ENCODE results near the gene TRAF7. TPM values are rescaled to one million over a fixed set of nuclear protein-coding genes. Genes with fewer than 3 reads are reported as not detected.
A peak's percentile ranks its signal among the peaks of the same experiment; 100 is the strongest.
"Not testable (repeated sequence)": the region's sequence is repeated elsewhere in the genome, so short reads cannot be mapped to it uniquely, and the experiment has no call there.

Gene TRAF7
- total RNA-seq, 6 donors from 2014 or later = 34.6 to 72.6 (median 52.9) TPM

DNA sequence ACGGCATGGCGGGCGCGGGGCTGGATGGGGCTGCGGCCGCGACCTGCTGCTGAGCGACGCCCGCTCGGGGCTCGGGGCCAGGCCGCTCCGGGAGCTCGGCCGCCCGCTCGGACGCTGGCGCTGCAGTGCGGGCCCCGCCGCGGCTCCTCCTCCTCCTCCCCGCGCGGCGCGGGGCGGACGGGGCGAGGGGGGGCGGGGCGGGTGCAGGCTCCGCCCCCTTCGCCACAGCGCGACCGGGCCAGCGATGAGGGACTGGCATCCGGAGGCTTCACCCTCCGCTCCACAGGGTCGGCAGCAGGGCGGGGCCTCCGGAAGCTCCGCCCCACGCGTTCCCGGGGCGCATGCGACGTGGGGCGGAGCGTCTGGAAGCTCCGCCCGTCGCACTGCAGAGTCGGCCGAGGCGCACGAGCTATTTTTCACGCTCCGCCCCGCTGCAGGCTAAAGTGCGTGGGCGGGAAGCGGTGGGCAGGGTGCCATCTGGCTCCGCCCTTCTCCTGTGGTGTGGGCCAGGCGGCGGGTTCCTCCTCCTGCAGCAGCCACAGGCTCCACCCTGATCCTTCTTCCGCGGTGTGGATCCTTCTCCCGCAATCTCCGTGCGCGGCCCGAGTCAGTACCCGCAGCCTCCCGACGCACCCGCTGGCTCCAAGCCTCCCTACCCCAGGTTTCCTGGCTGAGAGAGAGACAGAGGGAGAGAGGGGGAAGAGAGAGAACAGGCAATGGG lies 19.7 kb upstream of the TRAF7 start, which contains the start of gene PKD1:
Gene PKD1 (minus strand): TSS at position 129 of the 721 bp plus-strand sequence. CDS start 209 bp downstream, outside the sequence.
- 0% methylated on average over 9 to 11 of the region's 81 CpGs for WGBS, 2 donors
- H3K27ac ChIP-seq = peak within 1 kb of the TSS; percentile 72 to 85 (median 77)
- ATAC-seq (ENCODE audit: low FRiP score in 2 of 2) (peak; percentile 53 to 90), DNase-seq (peak; percentile 95 to 100)
- peaks cover 6 to 20% (median 11%) of the 10 kb centered on the region in 4 donors for H3K4me1 ChIP-seq
- H3K36me3 ChIP-seq, H3K9me3 ChIP-seq, H3K27me3 ChIP-seq: not testable (repeated sequence)
- peak; percentile 52 to 74 for TF ChIP-seq POLR2AphosphoS5 (IDR thresholded peaks at IDR 0.05)
- peak in 1 of 4 donors; percentile 48 for TF ChIP-seq POLR2A (IDR thresholded peaks at IDR 0.05)
- TF ChIP-seq, protein P1, sequence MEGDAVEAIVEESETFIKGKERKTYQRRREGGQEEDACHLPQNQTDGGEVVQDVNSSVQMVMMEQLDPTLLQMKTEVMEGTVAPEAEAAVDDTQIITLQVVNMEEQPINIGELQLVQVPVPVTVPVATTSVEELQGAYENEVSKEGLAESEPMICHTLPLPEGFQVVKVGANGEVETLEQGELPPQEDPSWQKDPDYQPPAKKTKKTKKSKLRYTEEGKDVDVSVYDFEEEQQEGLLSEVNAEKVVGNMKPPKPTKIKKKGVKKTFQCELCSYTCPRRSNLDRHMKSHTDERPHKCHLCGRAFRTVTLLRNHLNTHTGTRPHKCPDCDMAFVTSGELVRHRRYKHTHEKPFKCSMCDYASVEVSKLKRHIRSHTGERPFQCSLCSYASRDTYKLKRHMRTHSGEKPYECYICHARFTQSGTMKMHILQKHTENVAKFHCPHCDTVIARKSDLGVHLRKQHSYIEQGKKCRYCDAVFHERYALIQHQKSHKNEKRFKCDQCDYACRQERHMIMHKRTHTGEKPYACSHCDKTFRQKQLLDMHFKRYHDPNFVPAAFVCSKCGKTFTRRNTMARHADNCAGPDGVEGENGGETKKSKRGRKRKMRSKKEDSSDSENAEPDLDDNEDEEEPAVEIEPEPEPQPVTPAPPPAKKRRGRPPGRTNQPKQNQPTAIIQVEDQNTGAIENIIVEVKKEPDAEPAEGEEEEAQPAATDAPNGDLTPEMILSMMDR (IDR thresholded peaks at IDR 0.05) = peak in 1 of 6 experiments; percentile 8
- H3K4me3 ChIP-seq = peak within 1 kb of the TSS; percentile 31 to 60 (median 56)

DNA sequence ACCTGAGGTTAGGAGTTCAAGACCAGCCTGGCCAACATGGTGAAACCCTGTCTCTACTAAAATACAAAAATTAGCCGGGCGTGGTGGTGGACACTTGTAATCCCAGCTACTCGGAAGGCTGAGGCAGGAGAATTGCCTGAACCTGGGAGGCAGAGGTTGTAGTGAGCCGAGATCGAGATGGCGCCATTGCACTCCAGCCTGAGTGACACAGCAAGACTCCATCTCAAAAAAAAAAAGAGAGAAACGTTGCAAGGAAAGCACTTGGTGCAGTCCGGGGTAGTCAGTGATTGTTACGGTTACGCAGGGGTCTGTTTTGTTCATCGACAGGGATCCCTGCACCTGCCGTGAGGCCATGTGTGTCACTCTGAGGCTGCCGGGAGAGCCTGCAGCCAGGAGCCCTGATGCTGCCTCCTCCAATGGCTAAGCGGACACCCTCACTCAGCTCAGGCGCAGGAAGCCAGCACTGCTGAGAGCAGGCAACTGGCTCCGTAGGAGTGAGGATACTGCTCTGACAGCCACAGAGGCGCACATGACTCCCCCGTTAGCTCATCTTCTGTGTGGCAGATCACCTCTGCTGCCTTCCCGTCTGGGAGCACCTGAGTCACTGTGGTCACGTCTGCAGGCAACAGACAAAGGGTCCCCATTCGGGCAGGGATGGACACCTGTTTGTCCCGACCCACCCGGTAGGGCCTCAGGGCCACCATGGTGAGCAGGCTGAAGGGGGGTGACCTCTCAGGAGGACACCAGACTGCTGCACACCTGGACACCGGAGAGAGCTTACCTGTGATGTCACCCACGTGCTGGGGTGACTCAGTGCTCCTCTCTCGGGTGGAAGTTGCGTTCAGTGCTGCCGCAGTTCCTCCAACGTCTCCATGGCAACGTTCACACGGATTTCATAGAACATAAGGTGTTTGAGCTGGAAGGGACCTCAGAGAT lies 12.4 kb upstream of the TRAF7 start:
- ATAC-seq (ENCODE audit: low FRiP score in 2 of 2) = no peak
- H3K27me3 ChIP-seq = no peaks in the 10 kb centered on the region
- peak in 1 of 2 donors; percentile 43 for DNase-seq
- WGBS, 2 donors = 79 to 87% methylated on average over 11 to 30 of the region's 31 CpGs
- no peak overlapping the region for H3K4me3 ChIP-seq
- H3K36me3 ChIP-seq = no peaks in the 10 kb centered on the region
- TF ChIP-seq POLR2AphosphoS5 (IDR thresholded peaks at IDR 0.05) = no peak
- TF ChIP-seq POLR2A (IDR thresholded peaks at IDR 0.05) = no peak
- TF ChIP-seq EP300 (IDR thresholded peaks at IDR 0.05) = no peak
- no peaks in the 10 kb centered on the region for H3K9me3 ChIP-seq
- peaks cover 10 to 20% (median 16%) of the 10 kb centered on the region in 4 donors for H3K4me1 ChIP-seq
- no peak overlapping the region for H3K27ac ChIP-seq

DNA sequence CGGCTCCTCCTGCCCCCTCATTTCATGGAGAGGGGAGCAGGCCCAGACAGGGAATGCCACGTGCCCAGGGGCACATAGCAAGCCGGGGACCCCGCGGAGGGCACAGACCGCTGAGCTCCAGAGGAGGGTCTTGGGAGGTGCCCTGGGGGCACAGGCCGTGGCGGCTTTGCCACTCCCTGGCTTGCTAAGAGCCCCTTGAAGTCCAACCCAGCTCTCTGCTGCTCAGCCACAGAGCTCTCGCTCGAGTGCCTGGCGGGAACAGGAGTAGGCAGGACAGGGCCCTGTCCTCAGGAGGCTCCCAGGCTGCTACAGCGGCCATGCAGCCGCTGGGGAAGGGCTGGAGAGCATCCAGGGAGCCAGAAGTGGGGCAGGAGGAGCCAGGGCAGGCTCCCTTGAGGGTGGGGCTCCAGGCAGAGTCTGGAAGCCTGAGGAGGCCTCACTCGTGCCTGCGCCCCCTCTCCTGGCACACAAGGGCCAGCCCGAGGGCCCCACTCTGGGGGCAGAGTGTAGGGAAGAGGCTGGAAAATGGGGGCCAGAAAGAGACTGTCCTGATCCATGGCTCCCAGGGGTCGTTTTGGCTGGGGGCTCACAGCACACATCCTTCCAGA lies 11.6 kb upstream of the TRAF7 start:
- no peaks in the 10 kb centered on the region for H3K9me3 ChIP-seq
- H3K4me3 ChIP-seq = no peak overlapping the region
- no peaks in the 10 kb centered on the region for H3K36me3 ChIP-seq
- WGBS, 2 donors = 69 to 80% methylated on average over 6 to 16 of the region's 17 CpGs
- TF ChIP-seq EP300 (IDR thresholded peaks at IDR 0.05) (no peak), POLR2A (IDR thresholded peaks at IDR 0.05) (no peak), POLR2AphosphoS5 (IDR thresholded peaks at IDR 0.05) (no peak)
- TF ChIP-seq, protein P1 (IDR thresholded peaks at IDR 0.05) = no peak
- no peaks in the 10 kb centered on the region for H3K27me3 ChIP-seq
- peaks cover 16 to 27% (median 21%) of the 10 kb centered on the region in 4 donors for H3K4me1 ChIP-seq
- peak in 1 of 2 donors; percentile 72 for DNase-seq
- H3K27ac ChIP-seq = no peak overlapping the region
- no peak for ATAC-seq (ENCODE audit: low FRiP score in 2 of 2)

DNA sequence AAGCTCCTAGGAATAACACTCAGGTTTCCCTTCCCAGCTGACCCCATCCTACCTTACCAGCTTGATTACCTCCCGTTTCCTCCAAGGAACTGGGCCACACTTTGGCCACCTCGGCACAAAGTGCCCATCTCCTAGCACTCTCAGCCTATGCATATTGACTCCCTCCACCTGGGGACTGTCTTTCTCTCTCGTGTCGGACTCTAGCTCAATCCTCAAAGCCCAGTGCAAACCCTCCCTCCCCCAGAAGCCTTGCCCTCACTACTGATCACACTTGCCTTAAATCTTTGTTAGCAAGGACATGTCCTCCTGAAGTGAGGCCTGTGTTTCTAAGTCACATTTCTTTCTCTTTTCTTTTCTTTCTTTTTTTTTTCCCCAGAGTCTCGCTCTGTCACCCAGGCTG lies 9.7 kb upstream of the TRAF7 start:
- TF ChIP-seq POLR2A (IDR thresholded peaks at IDR 0.05) (no peak), POLR2AphosphoS5 (IDR thresholded peaks at IDR 0.05) (no peak), EP300 (IDR thresholded peaks at IDR 0.05) (no peak)
- TF ChIP-seq, protein P1 (IDR thresholded peaks at IDR 0.05) = no peak
- peaks cover 0 to 1% (median 0%) of the 10 kb centered on the region in 4 donors for H3K36me3 ChIP-seq
- ATAC-seq (ENCODE audit: low FRiP score in 2 of 2) = no peak
- no peak overlapping the region for H3K27ac ChIP-seq
- peaks cover 22 to 36% (median 29%) of the 10 kb centered on the region in 4 donors for H3K4me1 ChIP-seq
- 85 to 87% methylated on average over 5 of the region's 5 CpGs for WGBS, 2 donors
- H3K9me3 ChIP-seq = no peaks in the 10 kb centered on the region
- DNase-seq = no peak
- no peak overlapping the region for H3K4me3 ChIP-seq
- no peaks in the 10 kb centered on the region for H3K27me3 ChIP-seq

Data from upper lobe of left lung (tissue), 6 donors.